GM20000 (cell line): ENCODE results near the gene HMG20B.

Experiments
- DNase-seq: peaks from one replicate; pipeline ENCODE4 v3.0.0; 2012; ENCODE audit warnings: low spot score
- TF ChIP-seq, protein P1 (sequence below): IDR thresholded peaks from 2 replicates; pipeline ENCODE4 v1.5.1; 2012; ENCODE audit warnings: mild to moderate bottlenecking, control low read depth; ENCODE audit errors: extremely low read depth, missing control alignments

Gene HMG20B

DNA sequence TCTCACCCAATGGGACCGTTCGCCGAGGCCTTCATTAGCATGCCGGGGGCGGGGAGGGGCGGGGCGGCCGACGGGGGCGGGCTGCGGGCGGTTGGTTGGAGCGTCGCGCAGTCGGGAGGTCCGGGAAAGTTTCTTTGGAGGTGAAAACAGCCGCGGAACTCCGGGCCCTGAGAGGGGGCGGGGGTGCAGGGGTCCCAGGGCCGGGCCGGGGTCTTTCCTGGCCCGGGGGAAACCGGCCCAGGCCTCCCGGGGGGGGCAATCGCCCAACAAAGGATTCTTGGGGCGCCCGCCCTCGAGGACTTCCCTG lies at the start of gene HMG20B:
Gene HMG20B, plus strand, starts transcription at position 90 of the 307 bp plus-strand sequence. CDS start 366 bp downstream, outside the sequence.
- no peak for DNase-seq
- TF ChIP-seq, protein P1, sequence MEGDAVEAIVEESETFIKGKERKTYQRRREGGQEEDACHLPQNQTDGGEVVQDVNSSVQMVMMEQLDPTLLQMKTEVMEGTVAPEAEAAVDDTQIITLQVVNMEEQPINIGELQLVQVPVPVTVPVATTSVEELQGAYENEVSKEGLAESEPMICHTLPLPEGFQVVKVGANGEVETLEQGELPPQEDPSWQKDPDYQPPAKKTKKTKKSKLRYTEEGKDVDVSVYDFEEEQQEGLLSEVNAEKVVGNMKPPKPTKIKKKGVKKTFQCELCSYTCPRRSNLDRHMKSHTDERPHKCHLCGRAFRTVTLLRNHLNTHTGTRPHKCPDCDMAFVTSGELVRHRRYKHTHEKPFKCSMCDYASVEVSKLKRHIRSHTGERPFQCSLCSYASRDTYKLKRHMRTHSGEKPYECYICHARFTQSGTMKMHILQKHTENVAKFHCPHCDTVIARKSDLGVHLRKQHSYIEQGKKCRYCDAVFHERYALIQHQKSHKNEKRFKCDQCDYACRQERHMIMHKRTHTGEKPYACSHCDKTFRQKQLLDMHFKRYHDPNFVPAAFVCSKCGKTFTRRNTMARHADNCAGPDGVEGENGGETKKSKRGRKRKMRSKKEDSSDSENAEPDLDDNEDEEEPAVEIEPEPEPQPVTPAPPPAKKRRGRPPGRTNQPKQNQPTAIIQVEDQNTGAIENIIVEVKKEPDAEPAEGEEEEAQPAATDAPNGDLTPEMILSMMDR = no peak

DNA sequence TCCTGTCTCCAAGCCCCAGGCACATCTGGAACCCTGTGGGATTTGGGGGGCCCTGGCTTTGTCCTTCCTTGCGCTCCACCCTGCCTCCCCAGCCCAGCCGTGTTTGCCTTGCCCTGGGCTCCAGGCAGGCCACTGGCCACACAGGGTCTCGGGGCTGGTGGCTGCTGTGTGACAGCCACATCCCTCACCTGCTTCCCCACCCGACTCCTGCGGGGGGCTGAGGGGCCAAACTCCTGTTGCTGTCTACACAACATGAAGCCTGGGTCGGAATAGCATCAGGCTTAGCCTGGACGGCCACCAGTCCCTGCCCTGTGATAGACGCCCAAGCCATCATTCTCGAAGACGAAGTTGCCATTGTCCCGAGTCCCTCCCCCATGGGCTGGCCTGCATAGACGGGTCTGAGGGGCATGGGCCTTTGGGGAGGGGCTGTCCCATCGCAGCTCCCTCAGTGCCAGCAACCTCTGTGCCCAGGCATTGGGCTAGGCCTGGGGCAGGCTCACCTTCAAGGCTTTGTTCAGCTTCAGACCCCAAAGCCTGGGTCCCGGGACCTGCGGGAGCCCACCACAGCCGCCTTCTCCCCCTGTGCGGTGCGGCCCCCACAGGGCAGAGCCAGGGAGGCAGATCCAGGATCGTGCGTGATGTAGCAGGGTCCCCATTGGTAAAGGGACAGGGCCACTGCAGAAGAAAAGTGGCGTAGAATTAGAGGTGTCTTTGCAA lies 49.2 kb upstream of the HMG20B start:
- no peak for DNase-seq
- TF ChIP-seq, protein P1 = no peak

DNA sequence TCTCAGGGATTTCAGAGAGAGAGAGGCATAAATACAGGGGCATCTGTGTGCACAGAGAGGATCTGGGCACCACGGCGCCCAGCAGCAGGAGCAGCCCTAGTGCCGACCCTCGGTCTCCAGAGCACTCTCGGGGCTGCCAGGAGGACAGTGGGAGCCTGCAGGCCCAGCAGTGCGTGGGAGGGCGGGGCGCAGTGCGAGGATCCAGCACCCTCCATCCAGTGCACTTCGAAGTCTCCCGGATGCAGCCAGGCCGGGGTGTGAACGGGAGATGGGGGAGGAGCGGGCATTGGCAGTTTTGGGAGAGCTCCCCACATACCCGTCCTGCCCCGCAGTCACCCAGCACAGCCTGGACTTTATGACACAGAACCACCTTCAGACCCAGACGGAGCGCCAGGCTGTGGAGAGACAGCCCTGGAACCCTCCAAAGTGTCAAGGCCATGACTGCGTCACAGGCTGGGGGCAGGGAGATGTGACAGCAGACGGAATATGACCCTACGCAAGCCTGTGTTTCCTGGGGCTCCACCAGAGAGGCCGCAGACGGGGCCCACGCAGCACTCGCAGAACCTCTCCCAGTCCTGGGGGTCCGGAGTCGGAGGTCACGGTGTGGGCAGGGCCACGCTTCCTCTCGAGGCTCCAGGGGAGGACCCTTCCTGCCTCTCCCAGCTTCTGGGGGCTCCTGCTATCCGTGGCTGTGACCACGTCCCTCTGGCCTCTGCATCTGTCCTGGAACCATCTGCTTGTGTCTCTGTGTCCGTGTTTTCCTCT lies 48.5 kb upstream of the HMG20B start:
- no peak for DNase-seq
- TF ChIP-seq, protein P1 = no peak

DNA sequence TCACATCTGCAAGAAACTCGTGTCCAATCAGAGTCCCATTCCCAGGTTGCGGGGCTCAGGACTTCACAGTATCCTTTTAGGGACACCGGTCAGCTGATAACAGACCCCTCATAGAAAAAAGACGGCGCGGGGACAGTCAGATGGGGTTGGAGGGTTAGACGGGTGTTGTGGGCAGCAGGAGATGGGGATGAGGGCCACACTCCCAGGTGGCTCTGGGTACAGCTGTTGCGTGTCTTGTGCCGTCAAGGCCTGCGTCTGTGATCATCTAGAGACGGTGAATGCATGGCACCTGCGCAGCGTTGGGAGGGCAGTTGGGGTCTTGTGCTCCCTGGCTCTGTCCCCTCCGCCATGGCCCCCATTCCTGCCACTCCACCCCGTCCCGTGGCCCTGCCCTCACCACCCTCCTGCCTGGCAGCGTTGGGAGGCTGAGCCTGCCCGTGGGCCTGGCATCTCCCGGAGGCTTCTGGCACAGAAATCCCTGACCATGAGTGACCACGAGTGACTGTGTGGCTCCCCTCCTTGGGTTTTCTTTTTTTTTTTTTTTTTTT lies 47.8 kb upstream of the HMG20B start:
- TF ChIP-seq, protein P1 = no peak
- no peak for DNase-seq

DNA sequence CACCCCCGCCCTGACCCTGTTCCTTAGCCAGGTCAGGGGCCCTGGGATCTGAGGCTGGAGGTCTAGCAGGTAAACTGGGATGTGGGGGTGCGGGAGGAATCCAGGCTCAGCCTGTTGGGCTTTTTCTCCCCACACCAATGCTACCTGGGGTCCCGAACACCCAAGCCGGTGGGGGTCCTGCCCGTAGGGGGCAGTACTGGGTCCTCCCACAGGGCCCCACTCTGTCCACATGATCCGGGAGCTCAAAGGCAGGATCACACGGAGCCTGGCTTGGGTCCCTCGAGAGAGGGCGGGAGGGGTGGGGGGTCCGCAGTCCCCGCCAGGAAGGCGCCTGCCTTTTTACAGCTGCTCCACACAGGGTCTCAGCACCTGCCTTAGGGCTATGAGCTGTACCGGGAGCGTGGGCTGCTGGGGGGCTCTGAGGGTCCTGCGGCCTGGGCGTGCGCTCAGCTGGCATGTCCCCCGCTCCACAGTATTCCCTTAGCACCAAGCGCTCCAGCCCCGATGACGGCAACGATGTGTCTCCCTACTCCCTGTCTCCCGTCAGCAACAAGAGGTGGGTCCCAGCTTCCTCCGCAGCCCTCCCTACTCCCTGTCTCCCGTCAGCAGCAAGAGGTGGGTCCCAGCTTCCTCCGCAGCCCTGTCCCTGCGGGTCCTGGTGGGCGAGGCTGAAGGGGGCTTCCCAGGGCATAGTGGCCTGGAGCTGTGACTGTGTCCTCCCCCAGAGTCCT lies 46.1 kb upstream of the HMG20B start:
- TF ChIP-seq, protein P1 = no peak
- DNase-seq = no peak

- no peak for DNase-seq
- TF ChIP-seq, protein P1 = no peak
Measured at GRCh38 chr19:3527238-3527910, 45.4 kb upstream of the HMG20B start.
